22Rv1 (cell line): ENCODE results near the gene PBX3.

Experiments used
- H3K27ac ChIP-seq: fragments of 450-650 bp; 2 replicates; pipeline ENCODE4 v1.5.1; 2017
- CTCF ChIP-seq: fragments of 450-650 bp; IDR thresholded peaks from 2 replicates; pipeline ENCODE4 v1.5.1; 2017; ENCODE audit warnings: mild to moderate bottlenecking
- ZFX ChIP-seq: fragments of 450-650 bp; IDR thresholded peaks from 2 replicates; pipeline ENCODE4 v1.6.1; 2017; ENCODE audit warnings: antibody characterized with exemption, borderline replicate concordance

PBX3 gene

GRCh38 chr9:125908136-125908535, 161.0 kb downstream of the PBX3 start:
- TF ChIP-seq ZFX (no peak), CTCF (no peak)
- H3K27ac ChIP-seq = no peak overlapping the region

GRCh38 chr9:125908966-125909365, 161.8 kb downstream of the PBX3 start:
- no peak overlapping the region for H3K27ac ChIP-seq
- TF ChIP-seq ZFX = no peak
- no peak for TF ChIP-seq CTCF

- H3K27ac ChIP-seq = no peak overlapping the region
- TF ChIP-seq CTCF (no peak), ZFX (no peak)
Measured at GRCh38 chr9:125909459-125909858, 162.3 kb downstream of the PBX3 start.

- TF ChIP-seq ZFX = no peak
- TF ChIP-seq CTCF = no peak
- no peak overlapping the region for H3K27ac ChIP-seq
Measured at GRCh38 chr9:125910286-125910685, 163.1 kb downstream of the PBX3 start.

- no peak for TF ChIP-seq CTCF
- no peak for TF ChIP-seq ZFX
- H3K27ac ChIP-seq = no peak overlapping the region
Measured at GRCh38 chr9:125911861-125912644, 164.9 kb downstream of the PBX3 start.

- TF ChIP-seq ZFX = no peak
- TF ChIP-seq CTCF = no peak
- no peak overlapping the region for H3K27ac ChIP-seq
Measured at GRCh38 chr9:125912667-125913066, 165.5 kb downstream of the PBX3 start.

- H3K27ac ChIP-seq = no peak overlapping the region
- no peak for TF ChIP-seq ZFX
- TF ChIP-seq CTCF = no peak
Measured at GRCh38 chr9:125913551-125913950, 166.4 kb downstream of the PBX3 start.
